SK-N-MC (cell line): ENCODE data around the gene CA10.

ENCODE experiments used
- DNase-seq: peaks from one replicate; pipeline ENCODE4 v3.0.0-alpha.2; 2011; ENCODE audit warnings: low read depth, low spot score
- H3K27ac ChIP-seq: fragments of 200-600 bp; sonication (generic); 2 replicates; pipeline ENCODE4 v1.5.1; 2016; ENCODE audit warnings: mixed run types
- H3K36me3 ChIP-seq: fragments of 200-600 bp; sonication (generic); 2 replicates; pipeline ENCODE4 v1.6.1; 2017; ENCODE audit warnings: antibody characterized with exemption, low read length, mixed read lengths; ENCODE audit not compliant: insufficient read depth
- H3K4me3 ChIP-seq: fragments of 200-600 bp; sonication (generic); 2 replicates; pipeline ENCODE4 v1.5.1; 2016
- H3K9ac ChIP-seq: fragments of 200-600 bp; sonication (generic); 2 replicates; pipeline ENCODE4 v1.8.0; 2017; ENCODE audit warnings: mixed run types, mixed read lengths; ENCODE audit not compliant: insufficient read length
- H3K9me3 ChIP-seq: fragments of 200-600 bp; sonication (generic); 2 replicates; pipeline ENCODE4 v1.6.1; 2017; ENCODE audit warnings: low read depth, mild to moderate bottlenecking, antibody characterized with exemption, low read length, moderate library complexity, mixed read lengths
- EZH2 ChIP-seq: fragments of 200-600 bp; sonication (generic); IDR thresholded peaks from one replicate; pipeline ENCODE4 v1.6.1; 2017; ENCODE audit warnings: antibody characterized with exemption
- FOXP2 ChIP-seq: optimal IDR thresholded peaks from 2 replicates; pipeline ENCODE3; 2011; ENCODE audit warnings: mild to moderate bottlenecking, moderate library complexity; ENCODE audit not compliant: insufficient read depth; ENCODE audit errors: extremely low read length, control extremely low read depth
- POLR2AphosphoS5 ChIP-seq: IDR thresholded peaks from 2 replicates; pipeline ENCODE4 v1.6.1; 2012; ENCODE audit warnings: mild to moderate bottlenecking, low read depth, low read length, borderline replicate concordance

Gene CA10

DNA sequence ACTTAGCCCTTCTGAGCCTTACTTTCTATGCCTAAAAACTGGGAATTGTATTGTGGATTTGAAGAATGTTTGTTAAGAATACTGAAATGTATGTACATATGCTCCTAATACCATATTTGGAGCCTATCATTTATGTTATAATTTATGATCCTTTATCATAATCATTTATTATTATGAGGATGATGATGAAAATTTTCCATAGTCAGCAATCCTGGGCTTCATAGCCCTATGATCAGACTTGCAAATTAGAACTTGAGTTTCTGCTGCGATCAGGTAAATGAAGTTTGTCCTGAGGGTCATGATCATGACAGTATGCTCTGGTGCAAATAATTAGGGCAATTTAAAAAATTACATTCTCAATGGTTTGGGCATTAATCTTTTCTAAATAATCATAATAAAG is 147.4 kb downstream of the CA10 start:
- TF ChIP-seq FOXP2 (no peak), EZH2 (no peak)
- H3K36me3 ChIP-seq, result no peaks in the 10 kb centered on the region
- no peak for DNase-seq
- H3K9me3 ChIP-seq, result no peaks in the 10 kb centered on the region
- no peak overlapping the region for H3K4me3 ChIP-seq
- no peak overlapping the region for H3K27ac ChIP-seq
- H3K9ac ChIP-seq, result no peak overlapping the region

DNA sequence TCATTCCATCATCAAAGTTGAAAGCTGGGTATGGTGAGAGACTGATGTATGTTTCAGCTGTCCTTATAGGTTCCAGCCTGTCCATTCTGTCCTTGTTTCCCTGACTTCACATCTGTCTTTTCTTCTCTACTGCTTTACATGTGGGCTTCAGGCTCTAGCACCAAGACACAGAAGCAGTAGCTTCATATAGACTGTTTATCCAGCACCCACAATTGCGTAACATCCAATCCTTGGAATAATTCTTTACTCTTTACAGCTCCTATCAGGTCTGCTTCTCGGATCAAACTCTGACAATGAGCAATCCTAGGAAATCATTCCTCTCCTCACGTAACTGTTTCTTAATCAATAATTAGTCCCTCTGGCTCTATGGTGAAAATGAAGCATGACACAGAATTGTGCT is 158.9 kb downstream of the CA10 start:
- no peak for TF ChIP-seq FOXP2
- TF ChIP-seq POLR2AphosphoS5, result no peak
- no peak for TF ChIP-seq EZH2
- H3K9me3 ChIP-seq, result no peaks in the 10 kb centered on the region
- no peak overlapping the region for H3K4me3 ChIP-seq

GRCh38 chr17:51997723-51998122 is 160.8 kb downstream of the CA10 start:
- no peak for DNase-seq
- no peak for TF ChIP-seq POLR2AphosphoS5
- no peak for TF ChIP-seq FOXP2
- TF ChIP-seq EZH2, result no peak
- H3K36me3 ChIP-seq, result no peaks in the 10 kb centered on the region
- no peaks in the 10 kb centered on the region for H3K9me3 ChIP-seq
- no peak overlapping the region for H3K4me3 ChIP-seq
- H3K27ac ChIP-seq, result no peak overlapping the region
- no peak overlapping the region for H3K9ac ChIP-seq

More for the DNA sequence above, 158.9 kb downstream of the CA10 start:
- Histone ChIP-seq H3K9ac (no peak overlapping the region), H3K27ac (no peak overlapping the region), H3K36me3 (no peaks in the 10 kb centered on the region)
- DNase-seq, result no peak

DNA sequence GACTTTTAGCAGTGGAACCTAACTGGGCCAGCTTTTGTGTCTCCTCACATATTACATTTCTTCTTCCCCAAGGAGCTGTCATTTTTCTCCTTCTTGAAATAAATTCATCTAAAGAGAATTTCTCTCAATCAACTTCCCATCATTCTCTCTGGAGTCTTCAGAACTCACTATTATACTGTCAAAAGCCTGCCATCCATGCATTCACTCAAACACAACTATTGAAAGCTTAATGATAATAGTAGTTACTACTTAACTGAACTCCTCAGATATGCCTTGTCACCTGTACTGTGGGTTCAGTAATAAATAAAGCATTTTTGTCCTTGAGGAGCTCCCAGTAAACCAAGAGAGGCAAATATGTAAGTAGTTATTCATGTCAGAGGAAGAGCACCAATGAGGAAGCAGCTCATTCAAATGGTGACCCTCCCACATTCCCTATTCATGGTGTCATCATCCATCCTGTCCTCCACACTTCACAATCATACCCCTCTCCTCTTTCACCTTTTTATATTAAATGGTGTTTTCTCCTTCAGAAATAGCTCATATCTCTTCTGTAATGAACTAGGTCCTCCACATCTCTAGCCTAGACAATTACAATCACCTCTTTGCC is 162.6 kb downstream of the CA10 start:
- no peaks in the 10 kb centered on the region for H3K36me3 ChIP-seq
- no peak for TF ChIP-seq FOXP2
- no peak for TF ChIP-seq EZH2
- no peak for TF ChIP-seq POLR2AphosphoS5
- H3K9me3 ChIP-seq, result no peaks in the 10 kb centered on the region
- H3K4me3 ChIP-seq, result no peak overlapping the region
- no peak overlapping the region for H3K27ac ChIP-seq
- H3K9ac ChIP-seq, result no peak overlapping the region
- DNase-seq, result no peak

GRCh38 chr17:51992864-51993416 is 165.6 kb downstream of the CA10 start:
- TF ChIP-seq EZH2 (no peak), FOXP2 (no peak), POLR2AphosphoS5 (no peak)
- DNase-seq, result no peak
- H3K9me3 ChIP-seq, result no peaks in the 10 kb centered on the region
- no peaks in the 10 kb centered on the region for H3K36me3 ChIP-seq
- H3K4me3 ChIP-seq, result no peak overlapping the region
- H3K27ac ChIP-seq, result no peak overlapping the region
- H3K9ac ChIP-seq, result no peak overlapping the region

GRCh38 chr17:51971121-51971520 is 187.4 kb downstream of the CA10 start:
- Histone ChIP-seq H3K36me3 (no peaks in the 10 kb centered on the region), H3K9ac (no peak overlapping the region), H3K4me3 (no peak overlapping the region), H3K27ac (no peak overlapping the region), H3K9me3 (no peaks in the 10 kb centered on the region)
- DNase-seq, result no peak
- TF ChIP-seq POLR2AphosphoS5, result no peak
- TF ChIP-seq EZH2, result no peak
- no peak for TF ChIP-seq FOXP2

DNA sequence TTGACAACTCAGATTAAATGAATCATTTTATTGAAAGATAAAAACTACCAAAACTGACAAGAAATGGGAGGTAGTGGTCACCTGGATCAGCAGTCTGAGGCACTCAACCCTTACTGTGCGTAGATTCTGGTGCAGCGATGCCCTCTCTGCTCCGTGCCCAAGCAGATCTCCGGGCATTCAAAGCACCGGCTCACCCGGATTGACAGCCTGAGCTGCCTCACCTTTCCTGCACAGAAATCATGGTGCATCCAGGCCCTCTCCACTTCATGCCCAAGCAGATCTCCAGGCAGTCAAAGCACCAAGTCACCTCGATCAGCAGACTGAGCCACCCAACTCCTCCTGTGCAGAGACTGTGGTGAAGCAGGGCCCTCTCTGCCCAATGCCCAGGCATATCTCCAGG is 196.8 kb downstream of the CA10 start:
- H3K4me3 ChIP-seq, result no peak overlapping the region
- no peaks in the 10 kb centered on the region for H3K36me3 ChIP-seq
- no peak overlapping the region for H3K9ac ChIP-seq
- no peak for DNase-seq
- no peaks in the 10 kb centered on the region for H3K9me3 ChIP-seq
- TF ChIP-seq POLR2AphosphoS5 (no peak), FOXP2 (no peak), EZH2 (no peak)
- H3K27ac ChIP-seq, result no peak overlapping the region

DNA sequence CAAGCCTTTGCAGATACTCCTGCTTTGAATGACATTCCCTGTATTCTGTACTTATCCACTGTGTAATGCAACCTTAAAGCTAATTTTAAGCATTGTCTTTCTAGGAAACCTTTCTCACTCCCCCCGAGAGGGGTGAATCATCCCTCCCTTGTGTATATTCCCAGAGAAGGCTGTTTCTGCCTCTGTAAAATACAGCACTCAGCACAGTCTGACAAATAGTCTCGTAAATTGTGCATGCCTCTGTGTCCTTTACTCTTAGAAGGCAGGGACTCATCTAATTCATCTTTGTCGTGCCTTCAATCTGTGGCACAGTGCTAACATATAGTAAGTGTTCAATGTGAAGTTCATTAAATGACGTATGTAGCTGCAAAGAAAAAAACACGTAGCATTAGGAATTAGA is 200.7 kb downstream of the CA10 start:
- Histone ChIP-seq H3K27ac (no peak overlapping the region), H3K36me3 (no peaks in the 10 kb centered on the region), H3K9me3 (no peaks in the 10 kb centered on the region), H3K4me3 (no peak overlapping the region), H3K9ac (no peak overlapping the region)
- no peak for DNase-seq
- TF ChIP-seq EZH2, result no peak
- TF ChIP-seq POLR2AphosphoS5, result no peak
- TF ChIP-seq FOXP2, result no peak

GRCh38 chr17:51955245-51955644 is 203.3 kb downstream of the CA10 start:
- Histone ChIP-seq H3K9me3 (no peaks in the 10 kb centered on the region), H3K27ac (no peak overlapping the region), H3K36me3 (no peaks in the 10 kb centered on the region), H3K9ac (no peak overlapping the region), H3K4me3 (no peak overlapping the region)
- no peak for DNase-seq
- TF ChIP-seq POLR2AphosphoS5 (no peak), EZH2 (no peak), FOXP2 (no peak)
